Stimulated activated CD4-positive, alpha-beta T cell treated with anti-CD3 and anti-CD28 coated beads, Interleukin-15, amount 100 ng/mL, for 24 hours (primary cell): ENCODE data around the gene CAPN7.

ENCODE experiments used
- DNase-seq: peaks from one replicate; pipeline ENCODE4 v3.0.0-alpha.2; 2020

Gene CAPN7

GRCh38 chr3:15301761-15302160, 95.7 kb downstream of the CAPN7 start:
- DNase-seq, result no peak
